Measurements from ENCODE around the gene FADS2. TPM values are rescaled to one million over a fixed set of nuclear protein-coding genes. Genes with fewer than 3 reads are reported as not detected.

Gene FADS2
- polyA plus RNA-seq, 2 donors = 5.1 to 8.7 TPM

GRCh38 chr11:61870541-61871031 is 42.5 kb downstream of the FADS2 start:
- H3K27me3 ChIP-seq (ENCODE audit: control insufficient read depth in 1 of 2, insufficient read depth in 2 of 2, low read length in 2 of 2) = no peaks in the 10 kb centered on the region
- 51 to 59% methylated on average over 10 of the region's 10 CpGs for WGBS, 2 donors
- H3K4me1 ChIP-seq (ENCODE audit: control insufficient read depth in 2 of 2, insufficient read depth in 2 of 2, low read length in 1 of 2) = peaks cover 0 to 8% of the 10 kb centered on the region in 2 donors
- no peaks in the 10 kb centered on the region for H3K36me3 ChIP-seq (ENCODE audit: control insufficient read depth in 2 of 2, insufficient read depth in 2 of 2, low read length in 1 of 2)
- H3K9me3 ChIP-seq (ENCODE audit: control insufficient read depth in 2 of 2, insufficient read depth in 1 of 2, low read depth in 1 of 2, low read length in 1 of 2) = no peaks in the 10 kb centered on the region
- H3K4me3 ChIP-seq (ENCODE audit: low read depth in 1 of 2, low read length in 2 of 2) = no peak overlapping the region
- no peak overlapping the region for H3K27ac ChIP-seq (ENCODE audit: low read depth in 2 of 2, low read length in 1 of 2)

DNA sequence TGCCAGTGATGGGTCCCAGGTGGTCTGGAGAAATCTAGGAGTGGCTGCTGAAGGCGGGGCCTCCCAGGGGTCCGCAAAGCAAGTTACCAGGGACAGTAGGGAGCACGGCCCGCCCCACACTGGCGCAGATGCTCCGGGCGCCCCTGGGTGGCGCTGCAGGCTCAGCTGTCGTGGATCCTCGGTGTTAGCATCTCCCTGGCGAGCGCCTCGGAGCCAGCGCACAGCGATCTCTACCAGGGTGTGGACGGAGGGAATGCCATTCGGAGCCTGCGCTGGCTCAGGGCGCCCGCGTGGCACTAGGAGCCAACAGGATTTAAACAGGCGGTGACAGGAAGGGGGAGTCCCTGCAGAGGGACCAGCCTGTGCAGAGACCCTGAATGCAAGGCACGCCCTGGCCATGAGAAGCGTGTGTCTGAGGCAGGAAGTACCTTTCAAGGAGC is 43.1 kb downstream of the FADS2 start:
- Histone ChIP-seq H3K4me1 (ENCODE audit: control insufficient read depth in 2 of 2, insufficient read depth in 2 of 2, low read length in 1 of 2) (peaks cover 0 to 8% of the 10 kb centered on the region in 2 donors), H3K9me3 (ENCODE audit: control insufficient read depth in 2 of 2, insufficient read depth in 1 of 2, low read depth in 1 of 2, low read length in 1 of 2) (no peaks in the 10 kb centered on the region), H3K27ac (ENCODE audit: low read depth in 2 of 2, low read length in 1 of 2) (no peak overlapping the region), H3K27me3 (ENCODE audit: control insufficient read depth in 1 of 2, insufficient read depth in 2 of 2, low read length in 2 of 2) (no peaks in the 10 kb centered on the region), H3K4me3 (ENCODE audit: low read depth in 1 of 2, low read length in 2 of 2) (no peak overlapping the region), H3K36me3 (ENCODE audit: control insufficient read depth in 2 of 2, insufficient read depth in 2 of 2, low read length in 1 of 2) (no peaks in the 10 kb centered on the region)
- 2 to 3% methylated on average over 24 of the region's 24 CpGs for WGBS, 2 donors

DNA sequence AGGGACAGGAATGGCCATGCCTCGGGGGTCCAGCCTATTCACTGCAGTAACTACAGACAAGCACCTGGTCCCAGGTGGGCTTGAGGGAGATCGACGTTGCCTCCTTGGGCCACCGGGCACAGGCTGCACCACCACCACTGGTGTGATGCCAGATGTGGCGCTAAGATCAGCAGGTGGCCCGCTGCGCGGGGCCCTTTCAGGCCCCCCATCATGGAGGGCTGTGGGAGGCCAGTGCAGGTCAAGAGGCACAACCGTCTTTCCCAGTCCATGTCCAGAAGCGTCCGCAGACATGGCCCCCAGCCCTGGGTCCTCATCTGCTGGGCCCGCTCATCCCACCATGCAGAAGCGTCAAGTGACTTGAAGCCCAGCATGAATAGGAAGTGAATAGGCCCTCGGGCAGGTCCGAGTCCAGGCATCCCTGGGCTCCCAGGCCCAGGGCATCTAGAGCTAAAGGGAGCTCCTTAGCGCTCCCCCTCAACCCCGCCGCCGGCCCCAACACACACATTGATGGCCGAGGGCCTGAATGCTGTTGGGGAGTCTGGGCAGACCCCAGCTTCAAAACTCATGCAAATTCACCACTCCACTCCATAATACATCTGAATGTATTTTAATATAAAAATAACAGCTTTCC is 45.0 kb downstream of the FADS2 start:
- no peaks in the 10 kb centered on the region for H3K9me3 ChIP-seq (ENCODE audit: control insufficient read depth in 2 of 2, insufficient read depth in 1 of 2, low read depth in 1 of 2, low read length in 1 of 2)
- no peaks in the 10 kb centered on the region for H3K36me3 ChIP-seq (ENCODE audit: control insufficient read depth in 2 of 2, insufficient read depth in 2 of 2, low read length in 1 of 2)
- H3K4me3 ChIP-seq (ENCODE audit: low read depth in 1 of 2, low read length in 2 of 2) = no peak overlapping the region
- 91 to 92% methylated on average over 20 of the region's 20 CpGs for WGBS, 2 donors
- no peak overlapping the region for H3K27ac ChIP-seq (ENCODE audit: low read depth in 2 of 2, low read length in 1 of 2)
- H3K27me3 ChIP-seq (ENCODE audit: control insufficient read depth in 1 of 2, insufficient read depth in 2 of 2, low read length in 2 of 2) = no peaks in the 10 kb centered on the region
- peaks cover 0 to 5% of the 10 kb centered on the region in 2 donors for H3K4me1 ChIP-seq (ENCODE audit: control insufficient read depth in 2 of 2, insufficient read depth in 2 of 2, low read length in 1 of 2)

- no peaks in the 10 kb centered on the region for H3K9me3 ChIP-seq (ENCODE audit: control insufficient read depth in 2 of 2, insufficient read depth in 1 of 2, low read depth in 1 of 2, low read length in 1 of 2)
- no peaks in the 10 kb centered on the region for H3K36me3 ChIP-seq (ENCODE audit: control insufficient read depth in 2 of 2, insufficient read depth in 2 of 2, low read length in 1 of 2)
- 78 to 79% methylated on average over 16 of the region's 16 CpGs for WGBS, 2 donors
- peaks cover 0 to 5% of the 10 kb centered on the region in 2 donors for H3K4me1 ChIP-seq (ENCODE audit: control insufficient read depth in 2 of 2, insufficient read depth in 2 of 2, low read length in 1 of 2)
- no peak overlapping the region for H3K27ac ChIP-seq (ENCODE audit: low read depth in 2 of 2, low read length in 1 of 2)
- H3K4me3 ChIP-seq (ENCODE audit: low read depth in 1 of 2, low read length in 2 of 2) = no peak overlapping the region
- no peaks in the 10 kb centered on the region for H3K27me3 ChIP-seq (ENCODE audit: control insufficient read depth in 1 of 2, insufficient read depth in 2 of 2, low read length in 2 of 2)
Observed at GRCh38 chr11:61873588-61874376, 45.7 kb downstream of the FADS2 start.

DNA sequence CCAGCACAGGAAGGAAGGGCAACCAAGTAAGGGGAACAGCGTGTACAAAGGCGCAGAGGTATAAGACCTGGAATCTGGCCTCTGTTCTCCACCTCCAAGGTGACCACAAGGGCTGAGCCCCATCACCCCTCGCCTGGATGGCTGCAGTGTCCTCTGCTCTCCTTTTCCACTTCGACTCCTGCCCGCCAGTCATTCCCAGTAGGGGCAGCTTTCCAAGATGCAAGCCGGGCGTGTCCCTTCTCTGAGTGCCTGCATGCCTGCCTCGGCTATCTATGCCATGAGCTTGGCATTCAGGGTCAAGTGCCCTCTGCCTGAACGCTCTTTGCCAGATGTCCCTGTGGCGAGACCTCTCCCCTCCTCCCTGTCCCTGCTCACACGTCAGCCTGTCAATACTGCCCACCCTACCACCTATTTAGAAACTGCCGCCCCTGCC is 46.3 kb downstream of the FADS2 start:
- H3K36me3 ChIP-seq (ENCODE audit: control insufficient read depth in 2 of 2, insufficient read depth in 2 of 2, low read length in 1 of 2) = no peaks in the 10 kb centered on the region
- no peaks in the 10 kb centered on the region for H3K27me3 ChIP-seq (ENCODE audit: control insufficient read depth in 1 of 2, insufficient read depth in 2 of 2, low read length in 2 of 2)

GRCh38 chr11:61874853-61875252 is 46.8 kb downstream of the FADS2 start:
- Histone ChIP-seq H3K4me3 (ENCODE audit: low read depth in 1 of 2, low read length in 2 of 2) (no peak overlapping the region), H3K36me3 (ENCODE audit: control insufficient read depth in 2 of 2, insufficient read depth in 2 of 2, low read length in 1 of 2) (peaks cover 0 to 2% of the 10 kb centered on the region in 2 donors), H3K27me3 (ENCODE audit: control insufficient read depth in 1 of 2, insufficient read depth in 2 of 2, low read length in 2 of 2) (no peaks in the 10 kb centered on the region), H3K4me1 (ENCODE audit: control insufficient read depth in 2 of 2, insufficient read depth in 2 of 2, low read length in 1 of 2) (peaks cover 0 to 5% of the 10 kb centered on the region in 2 donors), H3K9me3 (ENCODE audit: control insufficient read depth in 2 of 2, insufficient read depth in 1 of 2, low read depth in 1 of 2, low read length in 1 of 2) (no peaks in the 10 kb centered on the region), H3K27ac (ENCODE audit: low read depth in 2 of 2, low read length in 1 of 2) (no peak overlapping the region)
- WGBS, 2 donors = 74 to 75% methylated on average over 3 of the region's 3 CpGs

More for the DNA sequence above, 46.3 kb downstream of the FADS2 start:
- no peaks in the 10 kb centered on the region for H3K9me3 ChIP-seq (ENCODE audit: control insufficient read depth in 2 of 2, insufficient read depth in 1 of 2, low read depth in 1 of 2, low read length in 1 of 2)
- peaks cover 0 to 5% of the 10 kb centered on the region in 2 donors for H3K4me1 ChIP-seq (ENCODE audit: control insufficient read depth in 2 of 2, insufficient read depth in 2 of 2, low read length in 1 of 2)
- H3K27ac ChIP-seq (ENCODE audit: low read depth in 2 of 2, low read length in 1 of 2) = no peak overlapping the region
- 54 to 57% methylated on average over 12 of the region's 12 CpGs for WGBS, 2 donors
- no peak overlapping the region for H3K4me3 ChIP-seq (ENCODE audit: low read depth in 1 of 2, low read length in 2 of 2)

DNA sequence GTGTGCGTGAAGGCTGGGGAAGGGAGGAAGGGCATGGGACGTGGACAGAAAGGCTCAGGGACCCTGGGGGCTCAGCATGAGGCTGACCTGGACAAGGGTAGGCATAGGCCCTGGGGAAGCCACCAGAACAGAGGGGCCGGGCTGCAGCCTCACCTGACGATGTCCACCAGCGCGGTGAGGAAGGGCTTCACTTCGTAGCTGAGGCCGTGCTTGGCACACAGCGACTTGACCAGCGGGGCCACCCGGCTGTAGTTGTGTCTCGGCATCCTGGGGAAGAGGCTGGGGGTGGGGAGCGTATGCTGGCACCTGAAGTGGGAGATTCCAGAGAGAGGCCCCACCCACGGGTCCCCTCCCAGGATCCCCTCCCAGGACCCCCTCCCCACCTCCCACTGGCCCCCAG is 47.6 kb downstream of the FADS2 start:
- Histone ChIP-seq H3K9me3 (ENCODE audit: control insufficient read depth in 2 of 2, insufficient read depth in 1 of 2, low read depth in 1 of 2, low read length in 1 of 2) (no peaks in the 10 kb centered on the region), H3K4me3 (ENCODE audit: low read depth in 1 of 2, low read length in 2 of 2) (no peak overlapping the region), H3K36me3 (ENCODE audit: control insufficient read depth in 2 of 2, insufficient read depth in 2 of 2, low read length in 1 of 2) (peaks cover 0 to 2% of the 10 kb centered on the region in 2 donors), H3K27me3 (ENCODE audit: control insufficient read depth in 1 of 2, insufficient read depth in 2 of 2, low read length in 2 of 2) (no peaks in the 10 kb centered on the region), H3K4me1 (ENCODE audit: control insufficient read depth in 2 of 2, insufficient read depth in 2 of 2, low read length in 1 of 2) (peaks cover 0 to 5% of the 10 kb centered on the region in 2 donors), H3K27ac (ENCODE audit: low read depth in 2 of 2, low read length in 1 of 2) (no peak overlapping the region)
- WGBS, 2 donors = 91 to 94% methylated on average over 13 to 14 of the region's 14 CpGs

GRCh38 chr11:61879152-61879551 is 51.1 kb downstream of the FADS2 start:
- 89 to 94% methylated on average over 7 of the region's 7 CpGs for WGBS, 2 donors
- Histone ChIP-seq H3K4me3 (ENCODE audit: low read depth in 1 of 2, low read length in 2 of 2) (no peak overlapping the region), H3K4me1 (ENCODE audit: control insufficient read depth in 2 of 2, insufficient read depth in 2 of 2, low read length in 1 of 2) (peaks cover 0 to 2% of the 10 kb centered on the region in 2 donors), H3K36me3 (ENCODE audit: control insufficient read depth in 2 of 2, insufficient read depth in 2 of 2, low read length in 1 of 2) (peaks cover 0 to 2% of the 10 kb centered on the region in 2 donors), H3K27me3 (ENCODE audit: control insufficient read depth in 1 of 2, insufficient read depth in 2 of 2, low read length in 2 of 2) (no peaks in the 10 kb centered on the region), H3K9me3 (ENCODE audit: control insufficient read depth in 2 of 2, insufficient read depth in 1 of 2, low read depth in 1 of 2, low read length in 1 of 2) (no peaks in the 10 kb centered on the region), H3K27ac (ENCODE audit: low read depth in 2 of 2, low read length in 1 of 2) (no peak overlapping the region)

- no peaks in the 10 kb centered on the region for H3K9me3 ChIP-seq (ENCODE audit: control insufficient read depth in 2 of 2, insufficient read depth in 1 of 2, low read depth in 1 of 2, low read length in 1 of 2)
- no peaks in the 10 kb centered on the region for H3K27me3 ChIP-seq (ENCODE audit: control insufficient read depth in 1 of 2, insufficient read depth in 2 of 2, low read length in 2 of 2)
- H3K4me3 ChIP-seq (ENCODE audit: low read depth in 1 of 2, low read length in 2 of 2) = no peak overlapping the region
- no peaks in the 10 kb centered on the region for H3K4me1 ChIP-seq (ENCODE audit: control insufficient read depth in 2 of 2, insufficient read depth in 2 of 2, low read length in 1 of 2)
- peaks cover 0 to 2% of the 10 kb centered on the region in 2 donors for H3K36me3 ChIP-seq (ENCODE audit: control insufficient read depth in 2 of 2, insufficient read depth in 2 of 2, low read length in 1 of 2)
- H3K27ac ChIP-seq (ENCODE audit: low read depth in 2 of 2, low read length in 1 of 2) = no peak overlapping the region
- 81 to 85% methylated on average over 11 of the region's 11 CpGs for WGBS, 2 donors
Observed at GRCh38 chr11:61880031-61880430, 51.9 kb downstream of the FADS2 start.

Measured in esophagus (tissue), 2 donors.